ENCODE results near the gene SUGP2. TPM values are rescaled to one million over a fixed set of nuclear protein-coding genes. Genes with fewer than 3 reads are reported as not detected.

The SUGP2 gene
- total RNA-seq, 4 donors from 2014 or later = 43.0 to 132 (median 57.9) TPM

DNA sequence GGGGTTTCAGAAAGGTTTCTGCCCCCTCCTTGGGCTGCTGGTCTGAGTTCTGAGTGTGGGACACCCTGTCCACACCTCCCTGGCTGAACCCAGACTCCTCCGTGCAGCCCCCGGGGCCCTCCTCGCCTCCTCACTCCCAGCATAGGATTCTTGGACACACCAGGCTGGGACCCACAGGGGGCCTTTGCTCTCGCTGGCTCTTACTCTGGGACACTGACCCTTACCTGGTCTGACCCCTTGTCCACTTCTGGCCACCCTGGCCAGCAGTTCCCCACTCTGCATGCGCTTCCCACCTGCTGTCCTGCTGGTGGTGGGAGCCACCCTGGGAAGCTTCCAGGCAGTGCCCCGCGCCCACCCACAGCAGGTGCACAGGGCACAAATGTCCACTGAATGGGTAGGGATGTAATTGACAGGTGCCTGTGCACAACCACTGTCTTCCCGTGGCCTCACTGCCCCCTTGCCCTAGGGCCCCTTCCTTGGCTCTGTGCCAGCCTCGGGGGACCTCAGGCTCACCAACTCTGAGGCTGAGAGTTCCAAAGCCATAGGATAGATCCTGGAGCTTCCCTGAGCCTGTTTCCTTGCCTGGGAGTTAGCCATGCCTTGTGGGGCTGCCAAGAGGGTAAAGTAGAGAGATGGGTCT, 23.4 kb upstream of the SUGP2 start:
- Histone ChIP-seq H3K27me3 (no peaks in the 10 kb centered on the region), H3K4me1 (no peaks in the 10 kb centered on the region), H3K36me3 (peaks cover 0 to 10% (median 0%) of the 10 kb centered on the region in 4 donors), H3K9me3 (no peaks in the 10 kb centered on the region), H3K27ac (no peak overlapping the region), H3K4me3 (no peak overlapping the region)
- TF ChIP-seq, protein P1, sequence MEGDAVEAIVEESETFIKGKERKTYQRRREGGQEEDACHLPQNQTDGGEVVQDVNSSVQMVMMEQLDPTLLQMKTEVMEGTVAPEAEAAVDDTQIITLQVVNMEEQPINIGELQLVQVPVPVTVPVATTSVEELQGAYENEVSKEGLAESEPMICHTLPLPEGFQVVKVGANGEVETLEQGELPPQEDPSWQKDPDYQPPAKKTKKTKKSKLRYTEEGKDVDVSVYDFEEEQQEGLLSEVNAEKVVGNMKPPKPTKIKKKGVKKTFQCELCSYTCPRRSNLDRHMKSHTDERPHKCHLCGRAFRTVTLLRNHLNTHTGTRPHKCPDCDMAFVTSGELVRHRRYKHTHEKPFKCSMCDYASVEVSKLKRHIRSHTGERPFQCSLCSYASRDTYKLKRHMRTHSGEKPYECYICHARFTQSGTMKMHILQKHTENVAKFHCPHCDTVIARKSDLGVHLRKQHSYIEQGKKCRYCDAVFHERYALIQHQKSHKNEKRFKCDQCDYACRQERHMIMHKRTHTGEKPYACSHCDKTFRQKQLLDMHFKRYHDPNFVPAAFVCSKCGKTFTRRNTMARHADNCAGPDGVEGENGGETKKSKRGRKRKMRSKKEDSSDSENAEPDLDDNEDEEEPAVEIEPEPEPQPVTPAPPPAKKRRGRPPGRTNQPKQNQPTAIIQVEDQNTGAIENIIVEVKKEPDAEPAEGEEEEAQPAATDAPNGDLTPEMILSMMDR (IDR thresholded peaks at IDR 0.05) = no peak
- TF ChIP-seq POLR2A (IDR thresholded peaks at IDR 0.05) = no peak
- TF ChIP-seq POLR2AphosphoS5 (IDR thresholded peaks at IDR 0.05) = no peak
- no peak for TF ChIP-seq EP300 (IDR thresholded peaks at IDR 0.05; ENCODE audit: low read depth)
- WGBS, 2 donors (ENCODE audit: low coverage in 1 of 2) = 80 to 100% methylated on average over 3 to 9 of the region's 9 CpGs
- in situ Hi-C loops (cut with MboI; ENCODE audit: low pct_ligation_motif_present in 1 of 4, low pct_unique_long_range_greater_than_20kb in 1 of 4, low sequenced_read_pairs in 3 of 4) (loop anchor here in 1 of 4 donors (10.0 kb wide), 1 partner anchor 78 kb away; the partner anchor contains the start of gene TMEM161A), intact Hi-C loops (cut with DNase I; ENCODE audit: low total_unique reads) (loop anchor here (10.0 kb wide), 2 partner anchors 78 to 118 kb away; partner anchors contain the start of genes MEF2B and TMEM161A)
- DNase-seq = no peak

DNA sequence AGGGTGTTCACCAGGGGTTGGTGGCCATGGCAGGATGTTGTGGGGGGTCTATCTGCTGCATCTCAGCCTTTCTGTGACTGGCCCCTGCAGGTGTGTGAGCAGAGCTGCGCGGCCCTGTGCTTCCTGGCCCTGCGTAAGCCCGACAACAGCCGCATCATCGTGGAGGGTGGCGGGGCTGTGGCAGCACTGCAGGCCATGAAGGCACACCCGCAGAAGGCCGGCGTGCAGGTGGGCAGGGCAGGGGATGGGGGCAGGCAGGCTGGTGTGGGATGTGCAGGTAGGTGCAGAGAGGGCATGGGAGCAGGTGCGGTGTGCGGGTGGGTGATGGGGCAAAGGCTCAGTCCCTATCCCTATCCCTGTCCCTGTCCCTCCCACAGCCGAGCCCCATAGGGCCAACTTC, 22.4 kb upstream of the SUGP2 start:
- no peak for TF ChIP-seq EP300 (IDR thresholded peaks at IDR 0.05; ENCODE audit: low read depth)
- TF ChIP-seq, protein P1 (IDR thresholded peaks at IDR 0.05) = no peak
- TF ChIP-seq POLR2A (IDR thresholded peaks at IDR 0.05) = no peak
- no peaks in the 10 kb centered on the region for H3K4me1 ChIP-seq
- no peak for DNase-seq
- in situ Hi-C loops (cut with MboI; ENCODE audit: low pct_ligation_motif_present in 1 of 4, low pct_unique_long_range_greater_than_20kb in 1 of 4, low sequenced_read_pairs in 3 of 4) = loop anchor here in 1 of 4 donors (10.0 kb wide), 1 partner anchor 79 kb away; the partner anchor contains the start of gene TMEM161A
- H3K4me3 ChIP-seq = no peak overlapping the region
- H3K27ac ChIP-seq = no peak overlapping the region
- H3K36me3 ChIP-seq = peaks cover 0 to 10% (median 0%) of the 10 kb centered on the region in 4 donors
- H3K9me3 ChIP-seq = no peaks in the 10 kb centered on the region
- intact Hi-C loops (cut with DNase I; ENCODE audit: low total_unique reads) = loop anchor here (10.0 kb wide), 2 partner anchors 79 to 119 kb away; partner anchors contain the start of genes MEF2B and TMEM161A
- 94% methylated on average over 13 of the region's 13 CpGs; no CpG with 5 or more reads in 1 of the 2 donors for WGBS, 2 donors (ENCODE audit: low coverage in 1 of 2)
- H3K27me3 ChIP-seq = no peaks in the 10 kb centered on the region

DNA sequence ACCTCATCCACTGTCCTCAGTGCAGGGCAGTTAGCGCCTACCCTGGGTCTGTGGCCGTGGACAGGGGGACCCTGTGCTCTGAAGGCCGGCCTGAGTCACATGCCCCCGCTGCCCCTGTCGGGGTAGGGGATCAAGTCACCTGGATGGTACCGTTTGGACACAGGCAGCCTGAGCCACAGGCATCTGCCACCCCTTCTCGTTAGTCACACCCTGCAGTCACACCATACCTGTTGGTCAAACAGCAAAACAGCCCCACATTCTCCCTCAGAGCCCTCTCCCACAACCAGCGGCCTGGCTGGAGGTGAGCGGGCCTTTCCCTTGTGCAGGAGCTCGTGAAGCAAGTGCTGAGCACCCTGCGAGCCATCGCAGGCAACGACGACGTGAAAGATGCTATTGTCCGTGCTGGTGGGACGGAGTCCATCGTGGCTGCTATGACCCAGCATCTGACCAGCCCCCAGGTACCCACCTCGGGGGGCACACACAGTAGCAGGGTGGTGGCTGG, 21.7 kb upstream of the SUGP2 start:
- H3K4me1 ChIP-seq = no peaks in the 10 kb centered on the region
- no peaks in the 10 kb centered on the region for H3K9me3 ChIP-seq
- no peaks in the 10 kb centered on the region for H3K27me3 ChIP-seq
- no peak for TF ChIP-seq EP300 (IDR thresholded peaks at IDR 0.05; ENCODE audit: low read depth)
- TF ChIP-seq POLR2AphosphoS5 (IDR thresholded peaks at IDR 0.05) = no peak
- TF ChIP-seq POLR2A (IDR thresholded peaks at IDR 0.05) = no peak
- TF ChIP-seq, protein P1 (IDR thresholded peaks at IDR 0.05) = no peak
- intact Hi-C loops (cut with DNase I; ENCODE audit: low total_unique reads) (loop anchor here (10.0 kb wide), 2 partner anchors 80 to 120 kb away; partner anchors contain the start of genes MEF2B and TMEM161A), in situ Hi-C loops (cut with MboI; ENCODE audit: low pct_ligation_motif_present in 1 of 4, low pct_unique_long_range_greater_than_20kb in 1 of 4, low sequenced_read_pairs in 3 of 4) (loop anchor here in 1 of 4 donors (10.0 kb wide), 1 partner anchor 80 kb away; the partner anchor contains the start of gene TMEM161A)
- peaks cover 0 to 10% (median 0%) of the 10 kb centered on the region in 4 donors for H3K36me3 ChIP-seq
- DNase-seq = no peak
- no peak overlapping the region for H3K27ac ChIP-seq
- WGBS, 2 donors (ENCODE audit: low coverage in 1 of 2) = 93% methylated on average over 19 of the region's 19 CpGs; no CpG with 5 or more reads in 1 of the 2 donors
- no peak overlapping the region for H3K4me3 ChIP-seq

DNA sequence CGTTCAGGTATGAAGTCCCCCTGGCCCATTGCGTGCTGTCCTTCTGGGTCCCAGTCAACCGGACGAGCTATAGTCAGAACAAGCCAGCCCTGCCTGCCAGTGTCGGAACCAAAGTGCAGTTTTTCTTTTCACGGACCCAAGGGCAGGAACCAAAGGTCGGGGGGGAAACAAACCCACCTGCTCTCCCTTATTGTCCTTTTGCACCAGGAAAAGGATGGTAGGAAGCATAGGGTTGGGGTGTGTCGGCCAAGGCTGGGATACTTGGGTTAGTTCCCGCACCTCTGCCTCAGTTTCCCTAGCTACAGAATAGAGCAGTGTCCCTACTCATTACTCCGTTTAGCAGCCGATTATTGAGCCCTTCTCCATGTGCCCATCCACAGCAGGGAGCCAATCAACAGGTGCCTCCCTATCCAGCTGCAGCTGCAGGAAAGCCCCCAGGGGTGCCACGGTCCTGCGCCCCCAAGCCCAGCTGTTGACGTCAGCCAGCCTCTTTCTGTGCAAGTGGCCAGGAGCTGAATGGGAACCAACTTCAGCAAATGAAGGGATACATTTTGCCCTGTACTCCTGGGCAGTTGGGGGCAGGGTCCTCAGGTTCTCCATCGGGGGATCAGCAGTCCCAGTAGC, 21.1 kb upstream of the SUGP2 start:
- Histone ChIP-seq H3K4me3 (no peak overlapping the region), H3K36me3 (peaks cover 0 to 10% (median 0%) of the 10 kb centered on the region in 4 donors), H3K9me3 (no peaks in the 10 kb centered on the region), H3K4me1 (no peaks in the 10 kb centered on the region), H3K27me3 (no peaks in the 10 kb centered on the region), H3K27ac (no peak overlapping the region)
- in situ Hi-C loops (cut with MboI; ENCODE audit: low pct_ligation_motif_present in 1 of 4, low pct_unique_long_range_greater_than_20kb in 1 of 4, low sequenced_read_pairs in 3 of 4) = loop anchor here in 1 of 4 donors (10.0 kb wide), 1 partner anchor 80 kb away; the partner anchor contains the start of gene TMEM161A
- no peak for DNase-seq
- 92 to 93% methylated on average over 6 to 15 of the region's 15 CpGs for WGBS, 2 donors (ENCODE audit: low coverage in 1 of 2)
- intact Hi-C loops (cut with DNase I; ENCODE audit: low total_unique reads) = loop anchor here (10.0 kb wide), 2 partner anchors 80 to 120 kb away; partner anchors contain the start of genes MEF2B and TMEM161A
- TF ChIP-seq, protein P1 (IDR thresholded peaks at IDR 0.05) = no peak
- TF ChIP-seq POLR2AphosphoS5 (IDR thresholded peaks at IDR 0.05) = no peak
- TF ChIP-seq EP300 (IDR thresholded peaks at IDR 0.05; ENCODE audit: low read depth) = no peak
- no peak for TF ChIP-seq POLR2A (IDR thresholded peaks at IDR 0.05)

Measured in transverse colon (tissue), 4 donors.